GM23338 (cell line): Measurements from ENCODE around the gene KIAA0513. TPM values are rescaled to one million over a fixed set of nuclear protein-coding genes. Genes with fewer than 3 reads are reported as not detected.
A peak's percentile ranks its signal among the peaks of the same experiment; 100 is the strongest.

ENCODE experiments used
- ATAC-seq: fragments of 200-7000 bp; cut with Tn5 transposase; 3 replicates; pipeline ENCODE4 v1.9.1; 2020
- DNase-seq: peaks from one replicate; pipeline ENCODE4 v3.0.0-alpha.2; 2015; ENCODE audit warnings: low spot score
- H2AFZ ChIP-seq: fragments of 200-600 bp; sonication (generic); 2 replicates; pipeline ENCODE4 v1.8.0; 2016; ENCODE audit warnings: antibody characterized with exemption, mild to moderate bottlenecking, moderate library complexity
- H3F3A ChIP-seq: fragments of 200-600 bp; sonication (generic); replicated peaks from 2 replicates; pipeline ENCODE4 v1.8.0; 2017; ENCODE audit warnings: antibody characterized with exemption, mixed run types, low read depth
- H3K27ac ChIP-seq: fragments of 200-600 bp; sonication (generic); 2 replicates; pipeline ENCODE4 v1.6.1; 2016; ENCODE audit warnings: low read depth
- H3K27me3 ChIP-seq: fragments of 200-600 bp; sonication (generic); 2 replicates; pipeline ENCODE4 v1.8.0; 2016; ENCODE audit warnings: mild to moderate bottlenecking, mixed run types, moderate library complexity; ENCODE audit not compliant: insufficient read depth
- H3K36me3 ChIP-seq: fragments of 200-600 bp; sonication (generic); 2 replicates; pipeline ENCODE4 v1.8.0; 2016; ENCODE audit warnings: mild to moderate bottlenecking; ENCODE audit not compliant: insufficient read depth
- H3K4me1 ChIP-seq: fragments of 200-600 bp; sonication (generic); 2 replicates; pipeline ENCODE4 v1.8.0; 2016; ENCODE audit warnings: mild to moderate bottlenecking, moderate library complexity; ENCODE audit not compliant: insufficient read depth
- H3K4me2 ChIP-seq: fragments of 200-600 bp; sonication (generic); 2 replicates; pipeline ENCODE4 v1.7.1; 2017; ENCODE audit warnings: mixed run types
- H3K4me3 ChIP-seq: fragments of 200-600 bp; sonication (generic); 2 replicates; pipeline ENCODE4 v1.6.1; 2016; ENCODE audit warnings: mixed run types
- H3K79me2 ChIP-seq: fragments of 200-600 bp; sonication (generic); replicated peaks from 2 replicates; pipeline ENCODE4 v1.8.0; 2017; ENCODE audit warnings: mild to moderate bottlenecking; ENCODE audit not compliant: insufficient read depth
- H3K9me2 ChIP-seq: fragments of 200-600 bp; sonication (generic); 2 replicates; pipeline ENCODE4 v1.8.0; 2017; ENCODE audit not compliant: insufficient read depth
- H4K20me1 ChIP-seq: fragments of 200-600 bp; sonication (generic); replicated peaks from 2 replicates; pipeline ENCODE4 v1.8.0; 2017; ENCODE audit warnings: mild to moderate bottlenecking; ENCODE audit not compliant: insufficient read depth
- H3K27ac Mint-ChIP-seq: 2 replicates; pipeline ENCODE4 v1.8.0; 2020; ENCODE audit warnings: inconsistent platforms, mild to moderate bottlenecking, moderate library complexity, mixed read lengths
- H3K27me3 Mint-ChIP-seq: 3 replicates; pipeline ENCODE4 v1.8.0; 2022; ENCODE audit warnings: low read depth, mild to moderate bottlenecking, moderate library complexity, mixed read lengths, inconsistent platforms; ENCODE audit not compliant: insufficient read depth, poor library complexity
- H3K36me3 Mint-ChIP-seq: 3 replicates; pipeline ENCODE4 v1.8.0; 2021; ENCODE audit warnings: low read depth, mild to moderate bottlenecking, inconsistent platforms, moderate library complexity, mixed read lengths
- H3K4me1 Mint-ChIP-seq: 3 replicates; pipeline ENCODE4 v1.8.0; 2020; ENCODE audit warnings: mild to moderate bottlenecking, inconsistent platforms, mixed read lengths
- H3K4me3 Mint-ChIP-seq: 3 replicates; pipeline ENCODE4 v1.8.0; 2021; ENCODE audit warnings: moderate library complexity, mild to moderate bottlenecking, inconsistent platforms, mixed read lengths
- H3K9me3 Mint-ChIP-seq: 3 replicates; pipeline ENCODE4 v1.8.0; 2020; ENCODE audit warnings: moderate library complexity, mild to moderate bottlenecking, inconsistent platforms, mixed read lengths
- CREB1 ChIP-seq: fragments of 250-450 bp; sonication (Bioruptor Pico); IDR thresholded peaks from 2 replicates; pipeline ENCODE4 v1.5.0; 2020; ENCODE audit warnings: low read depth, mild to moderate bottlenecking, moderate library complexity
- CTCF ChIP-seq, 2 experiments: fragments of 200-600 bp in 1 of 2; sonication (generic) in 1 of 2; conservative IDR thresholded peaks; 2 replicates each; pipeline versions ENCODE4 v1.5.1 to v1.6.1; 2016 to 2017; ENCODE audit warnings: antibody characterized with exemption in 2 of 2, low read depth in 2 of 2, mild to moderate bottlenecking in 2 of 2, moderate library complexity in 1 of 2
- ETS1 ChIP-seq: IDR thresholded peaks from 2 replicates; pipeline ENCODE4 v1.6.1; 2016; ENCODE audit warnings: antibody characterized with exemption
- EZH2 ChIP-seq: fragments of 200-600 bp; sonication (generic); IDR thresholded peaks from one replicate; pipeline ENCODE4 v1.8.0; 2017; ENCODE audit warnings: antibody characterized with exemption, mild to moderate bottlenecking, low read depth; ENCODE audit not compliant: unreplicated experiment
- EZH2phosphoT487 ChIP-seq: fragments of 200-600 bp; sonication (generic); IDR thresholded peaks from one replicate; pipeline ENCODE4 v1.8.1; 2018; ENCODE audit warnings: antibody characterized with exemption; ENCODE audit not compliant: unreplicated experiment
- JUNB ChIP-seq: IDR thresholded peaks from one replicate; pipeline ENCODE4 v1.6.1; 2016; ENCODE audit warnings: antibody characterized with exemption; ENCODE audit not compliant: unreplicated experiment
- NANOG ChIP-seq: IDR thresholded peaks from 2 replicates; pipeline ENCODE4 v1.6.1; 2016; ENCODE audit warnings: antibody characterized with exemption, borderline replicate concordance
- POLR2AphosphoS5 ChIP-seq: IDR thresholded peaks from 2 replicates; pipeline ENCODE4 v1.6.1; 2016; ENCODE audit warnings: antibody characterized with exemption, low read depth
- REST ChIP-seq: IDR thresholded peaks from one replicate; pipeline ENCODE4 v1.6.1; 2018; ENCODE audit warnings: antibody characterized with exemption; ENCODE audit not compliant: unreplicated experiment
- STAT1 ChIP-seq: IDR thresholded peaks from one replicate; pipeline ENCODE4 v1.6.1; 2016; ENCODE audit warnings: antibody characterized with exemption; ENCODE audit not compliant: unreplicated experiment
- ZNF114 ChIP-seq: fragments of 250-450 bp; sonication (Bioruptor Pico); IDR thresholded peaks from 2 replicates; pipeline ENCODE4 v1.5.0; 2020; ENCODE audit warnings: mild to moderate bottlenecking, moderate library complexity
- ZNF331 ChIP-seq: fragments of 250-450 bp; sonication (Bioruptor Pico); IDR thresholded peaks from 2 replicates; pipeline ENCODE4 v1.5.0; 2020; ENCODE audit warnings: low read depth, mild to moderate bottlenecking, moderate library complexity
- polyA plus RNA-seq: library from polyadenylated mRNA; unstranded; fragments of >200 nt; fragmentation: Nextera tagmentation; extraction: Ambion mirVana; gene quantifications from 2 replicates; pipeline ENCODE4 v1.2.1, GENCODE V29; 2016
- total RNA-seq: library from RNA; depleted of rRNA; stranded (reverse); fragments of >200 nt; shearing (Covaris generic); gene quantifications from 2 replicates; pipeline ENCODE4 v1.2.3, GENCODE V29; 2014

KIAA0513 gene
- total and polyA plus RNA-seq, 2 experiments from 2014 or later, result 2.1 to 8.7 TPM

- DNase-seq (peak; percentile 93), ATAC-seq (peak; percentile 90)
- Histone ChIP-seq H3F3A (peaks cover 3% of the 10 kb centered on the region; the same call in 1 of the 2 replicates), H4K20me1 (peaks cover 11% of the 10 kb centered on the region; the same call in 1 of the 2 replicates), H2AFZ (peak within 1 kb of the TSS; percentile 95), H3K4me2 (peak within 1 kb of the TSS; percentile 98), H3K27ac (peak within 1 kb of the TSS; percentile 94), H3K4me1 (peaks cover 7% of the 10 kb centered on the region; the same call in 1 of the 2 replicates), H3K79me2 (peaks cover 50% of the 10 kb centered on the region), H3K27me3 (no peaks in the 10 kb centered on the region), H3K36me3 (no peaks in the 10 kb centered on the region), H3K4me3 (peak within 1 kb of the TSS; percentile 98), H3K9me2 (no peaks in the 10 kb centered on the region)
- Mint-ChIP-seq H3K27ac (peak within 1 kb of the TSS; percentile 98), H3K4me3 (peak within 1 kb of the TSS; percentile 99), H3K36me3 (no peaks in the 10 kb centered on the region), H3K4me1 (peaks cover 5% of the 10 kb centered on the region), H3K9me3 (no peaks in the 10 kb centered on the region; the same call in 2 of the 3 replicates), H3K27me3 (peaks cover 2% of the 10 kb centered on the region)
- peak; percentile 99 for TF ChIP-seq CREB1 (CRISPR knock-in tag)
- no peak for TF ChIP-seq REST
- peak; percentile 62; the same call in 1 of the 2 replicates for TF ChIP-seq ETS1
- TF ChIP-seq POLR2AphosphoS5, result peak; percentile 96
- no peak for TF ChIP-seq STAT1
Measured at GRCh38 chr16:85010931-85011845, 16.4 kb upstream of the KIAA0513 start, which contains the start of gene ZDHHC7. Gene ZDHHC7 (minus strand): TSS chr16:85011535. CDS start chr16:84990618, 20,917 bp downstream.

- Histone ChIP-seq H2AFZ (peak overlapping the region; percentile 92), H4K20me1 (peaks cover 11% of the 10 kb centered on the region; the same call in 1 of the 2 replicates), H3K9me2 (no peaks in the 10 kb centered on the region), H3K36me3 (no peaks in the 10 kb centered on the region), H3K27ac (peak overlapping the region; percentile 94; the same call in 1 of the 2 replicates), H3K4me2 (peak overlapping the region; percentile 79), H3K4me1 (peaks cover 7% of the 10 kb centered on the region; the same call in 1 of the 2 replicates), H3K4me3 (peak overlapping the region; percentile 98), H3F3A (peaks cover 3% of the 10 kb centered on the region; the same call in 1 of the 2 replicates), H3K79me2 (peaks cover 43% of the 10 kb centered on the region), H3K27me3 (no peaks in the 10 kb centered on the region)
- no peaks in the 10 kb centered on the region; the same call in 2 of the 3 replicates for H3K9me3 Mint-ChIP-seq
- H3K27me3 Mint-ChIP-seq, result peaks cover 2% of the 10 kb centered on the region
- H3K4me1 Mint-ChIP-seq, result peaks cover 5% of the 10 kb centered on the region
- peak; percentile 49 for ATAC-seq
- H3K27ac Mint-ChIP-seq, result peak overlapping the region; percentile 98
- H3K36me3 Mint-ChIP-seq, result no peaks in the 10 kb centered on the region
- H3K4me3 Mint-ChIP-seq, result peak overlapping the region; percentile 90
- DNase-seq, result no peak
- TF ChIP-seq EZH2, result no peak
- TF ChIP-seq ETS1, result no peak
- no peak for TF ChIP-seq NANOG
- no peak for TF ChIP-seq EZH2phosphoT487
- TF ChIP-seq JUNB, result no peak
- no peak for TF ChIP-seq ZNF331 (CRISPR knock-in tag)
- no peak for TF ChIP-seq STAT1
- no peak for TF ChIP-seq ZNF114 (CRISPR knock-in tag)
- TF ChIP-seq CTCF (conservative IDR thresholded peaks at IDR 0.05; ENCODE audit: low read depth in 2 of 2), result no peak
- TF ChIP-seq CREB1 (CRISPR knock-in tag), result no peak
Measured at GRCh38 chr16:85011846-85012284, 15.7 kb upstream of the KIAA0513 start.
